Peyer's patch (tissue), 4 donors: ENCODE data around the gene LYPD5.

ENCODE experiments used
- POLR2A ChIP-seq, 2 donors: fragments of 450-650 bp; IDR thresholded peaks; one replicate each; pipeline ENCODE4 v1.5.1; 2017; ENCODE audit warnings: antibody characterized with exemption in 2 of 2, mild to moderate bottlenecking in 2 of 2, moderate library complexity in 2 of 2
- TF ChIP-seq, protein P1 (sequence below), 6 experiments: fragments of 450-650 bp in 4 of 6; fragments of 200-600 bp in 2 of 6; sonication (generic) in 1 of 6; IDR thresholded peaks; one replicate each; pipeline ENCODE4 v1.5.1; 2017 to 2019; ENCODE audit warnings: antibody characterized with exemption in 6 of 6, mild to moderate bottlenecking in 3 of 6, moderate library complexity in 1 of 6

- no peak for TF ChIP-seq POLR2A (IDR thresholded peaks at IDR 0.05)
- TF ChIP-seq, protein P1, sequence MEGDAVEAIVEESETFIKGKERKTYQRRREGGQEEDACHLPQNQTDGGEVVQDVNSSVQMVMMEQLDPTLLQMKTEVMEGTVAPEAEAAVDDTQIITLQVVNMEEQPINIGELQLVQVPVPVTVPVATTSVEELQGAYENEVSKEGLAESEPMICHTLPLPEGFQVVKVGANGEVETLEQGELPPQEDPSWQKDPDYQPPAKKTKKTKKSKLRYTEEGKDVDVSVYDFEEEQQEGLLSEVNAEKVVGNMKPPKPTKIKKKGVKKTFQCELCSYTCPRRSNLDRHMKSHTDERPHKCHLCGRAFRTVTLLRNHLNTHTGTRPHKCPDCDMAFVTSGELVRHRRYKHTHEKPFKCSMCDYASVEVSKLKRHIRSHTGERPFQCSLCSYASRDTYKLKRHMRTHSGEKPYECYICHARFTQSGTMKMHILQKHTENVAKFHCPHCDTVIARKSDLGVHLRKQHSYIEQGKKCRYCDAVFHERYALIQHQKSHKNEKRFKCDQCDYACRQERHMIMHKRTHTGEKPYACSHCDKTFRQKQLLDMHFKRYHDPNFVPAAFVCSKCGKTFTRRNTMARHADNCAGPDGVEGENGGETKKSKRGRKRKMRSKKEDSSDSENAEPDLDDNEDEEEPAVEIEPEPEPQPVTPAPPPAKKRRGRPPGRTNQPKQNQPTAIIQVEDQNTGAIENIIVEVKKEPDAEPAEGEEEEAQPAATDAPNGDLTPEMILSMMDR (IDR thresholded peaks at IDR 0.05), result no peak
Measured at GRCh38 chr19:43782311-43782660, 20.0 kb downstream of the LYPD5 start.
